ENCODE data around the gene HOXD11.

GRCh38 chr2:176083796-176084261 is 23.3 kb upstream of the HOXD11 start, which contains the start of gene EVX2:
- TF ChIP-seq CTCF (IDR thresholded peaks at IDR 0.05) (no peak), EP300 (IDR thresholded peaks at IDR 0.05) (no peak), POLR2A (IDR thresholded peaks at IDR 0.05) (no peak), POLR2AphosphoS5 (IDR thresholded peaks at IDR 0.05) (no peak)
